Measurements from ENCODE around the gene HS3ST4.

GRCh38 chr16:25726430-25727098, 34.8 kb downstream of the HS3ST4 start:
- no peak for TF ChIP-seq CTCF (IDR thresholded peaks at IDR 0.05)
- no peak for TF ChIP-seq POLR2A (IDR thresholded peaks at IDR 0.05)
